ENCODE measurements around the gene ZBTB11.

DNA sequence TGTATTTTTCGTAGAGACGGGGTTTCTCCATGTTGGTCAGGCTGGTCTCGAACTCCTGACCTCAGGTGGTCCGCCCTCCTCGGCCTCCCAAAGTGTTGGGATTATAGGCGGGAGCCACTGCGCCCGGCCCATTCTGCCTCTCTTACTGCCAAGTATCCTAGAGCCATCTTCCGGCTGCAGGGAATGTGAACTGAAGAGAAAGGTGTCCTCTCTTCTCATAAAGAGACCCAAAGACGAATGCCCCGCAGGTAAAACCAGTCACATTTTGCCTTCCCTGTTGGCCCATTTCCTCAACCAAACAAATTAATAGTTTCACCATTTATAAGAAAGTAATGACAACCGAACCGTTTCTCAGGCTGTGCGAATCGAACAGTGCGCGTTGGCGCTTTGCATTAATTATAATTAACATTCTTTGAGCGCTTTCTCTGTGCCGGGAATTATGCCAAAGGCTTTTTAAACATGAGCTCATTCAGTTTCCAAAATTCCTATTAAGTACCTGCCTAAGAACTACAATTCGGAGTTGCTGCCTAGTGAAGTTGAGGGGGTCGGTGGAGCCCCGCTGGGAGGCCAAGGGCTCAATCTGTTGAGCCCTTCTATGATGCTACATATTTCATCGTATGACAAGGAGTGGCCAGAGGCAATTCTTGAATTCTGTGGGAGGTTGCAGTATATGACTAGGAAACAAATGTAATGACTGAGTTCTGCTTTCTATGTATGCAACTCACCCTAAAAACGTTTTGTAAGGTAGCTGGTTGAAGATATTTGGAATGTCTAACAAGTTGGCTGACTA, 10.4 kb upstream of the ZBTB11 start:
- TF ChIP-seq, protein P1, sequence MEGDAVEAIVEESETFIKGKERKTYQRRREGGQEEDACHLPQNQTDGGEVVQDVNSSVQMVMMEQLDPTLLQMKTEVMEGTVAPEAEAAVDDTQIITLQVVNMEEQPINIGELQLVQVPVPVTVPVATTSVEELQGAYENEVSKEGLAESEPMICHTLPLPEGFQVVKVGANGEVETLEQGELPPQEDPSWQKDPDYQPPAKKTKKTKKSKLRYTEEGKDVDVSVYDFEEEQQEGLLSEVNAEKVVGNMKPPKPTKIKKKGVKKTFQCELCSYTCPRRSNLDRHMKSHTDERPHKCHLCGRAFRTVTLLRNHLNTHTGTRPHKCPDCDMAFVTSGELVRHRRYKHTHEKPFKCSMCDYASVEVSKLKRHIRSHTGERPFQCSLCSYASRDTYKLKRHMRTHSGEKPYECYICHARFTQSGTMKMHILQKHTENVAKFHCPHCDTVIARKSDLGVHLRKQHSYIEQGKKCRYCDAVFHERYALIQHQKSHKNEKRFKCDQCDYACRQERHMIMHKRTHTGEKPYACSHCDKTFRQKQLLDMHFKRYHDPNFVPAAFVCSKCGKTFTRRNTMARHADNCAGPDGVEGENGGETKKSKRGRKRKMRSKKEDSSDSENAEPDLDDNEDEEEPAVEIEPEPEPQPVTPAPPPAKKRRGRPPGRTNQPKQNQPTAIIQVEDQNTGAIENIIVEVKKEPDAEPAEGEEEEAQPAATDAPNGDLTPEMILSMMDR (conservative IDR thresholded peaks at IDR 0.05 in 1 of 2, IDR thresholded peaks at IDR 0.05 in 1 of 2; ENCODE audit: extremely low read depth in 1 of 2, insufficient read depth in 1 of 2, low read depth in 1 of 2, low read length in 2 of 2), result no peak
- TF ChIP-seq EZH2 (IDR thresholded peaks at IDR 0.05; ENCODE audit: borderline replicate concordance, low read length), result no peak

All from mammary epithelial cell (primary cell).